GM21825 (cell line): ENCODE data around the gene TCF15.

Experiments
- ATAC-seq: cut with Tn5 transposase; IDR thresholded peaks from one replicate; pipeline ENCODE4 v1.9.1; 2021; ENCODE audit warnings: mild to moderate bottlenecking, moderate library complexity; ENCODE audit not compliant: unreplicated experiment

TCF15 gene

GRCh38 chr20:615514-615913, 5.4 kb upstream of the TCF15 start:
- no peak for ATAC-seq

GRCh38 chr20:611843-612185, 1.7 kb upstream of the TCF15 start:
- ATAC-seq: no peak

GRCh38 chr20:611047-611842, 1.1 kb upstream of the TCF15 start:
- ATAC-seq: no peak

- no peak for ATAC-seq
Measured at GRCh38 chr20:609371-609964, 641 bp downstream of the TCF15 start.

- no peak for ATAC-seq
Measured at GRCh38 chr20:608970-609369, 1.1 kb downstream of the TCF15 start.

- no peak for ATAC-seq
Measured at GRCh38 chr20:607476-607875, 2.6 kb downstream of the TCF15 start.

GRCh38 chr20:605237-605636, 4.9 kb downstream of the TCF15 start:
- ATAC-seq: no peak

- ATAC-seq: no peak
Measured at GRCh38 chr20:603116-603640, 6.9 kb downstream of the TCF15 start.

- ATAC-seq: no peak
Measured at GRCh38 chr20:602111-602970, 7.8 kb downstream of the TCF15 start.

- no peak for ATAC-seq
Measured at GRCh38 chr20:600736-601135, 9.4 kb downstream of the TCF15 start.

GRCh38 chr20:600141-600540, 10.0 kb downstream of the TCF15 start:
- ATAC-seq: no peak

- ATAC-seq: no peak
Measured at GRCh38 chr20:598133-598850, 11.8 kb downstream of the TCF15 start.

GRCh38 chr20:597560-597959, 12.5 kb downstream of the TCF15 start:
- ATAC-seq: no peak

GRCh38 chr20:595330-596308, 14.5 kb downstream of the TCF15 start:
- no peak for ATAC-seq

- no peak for ATAC-seq
Measured at GRCh38 chr20:592506-592905, 17.6 kb downstream of the TCF15 start.

- no peak for ATAC-seq
Measured at GRCh38 chr20:591941-592340, 18.2 kb downstream of the TCF15 start.

- peak; percentile 82 for ATAC-seq
Measured at GRCh38 chr20:588932-589672, 21.0 kb downstream of the TCF15 start.

- no peak for ATAC-seq
Measured at GRCh38 chr20:588476-588875, 21.6 kb downstream of the TCF15 start.

- ATAC-seq: no peak
Measured at GRCh38 chr20:584971-585301, 25.2 kb downstream of the TCF15 start.
